ENCODE measurements around the gene TSN. TPM values are rescaled to one million over a fixed set of nuclear protein-coding genes. Genes with fewer than 3 reads are reported as not detected.

TSN gene
- total and polyA plus RNA-seq, 8 donors, result 11.0 to 63.5 (median 19.5) TPM

- DNase-seq, result peak in 1 of 2 donors; percentile 53
- intact Hi-C loops (cut with DNase I; ENCODE audit: low total_unique reads), result no loop called here
- 58 to 69% (median 60%) methylated on average over 5 of the region's 5 CpGs for WGBS, 5 donors
These were observed 35.0 kb downstream of the TSN start for GRCh38 chr2:121790276-121790956.

GRCh38 chr2:121791290-121791689, 35.8 kb downstream of the TSN start:
- H3K27ac ChIP-seq, result no peak overlapping the region
- no peak for DNase-seq
- H3K4me1 ChIP-seq, result no peaks in the 10 kb centered on the region
- no peak for TF ChIP-seq CTCF (IDR thresholded peaks at IDR 0.05)
- TF ChIP-seq POLR2A (IDR thresholded peaks at IDR 0.05), result no peak
- TF ChIP-seq EP300 (IDR thresholded peaks at IDR 0.05), result no peak
- TF ChIP-seq POLR2AphosphoS5 (IDR thresholded peaks at IDR 0.05), result no peak
- peaks cover 0 to 10% (median 7%) of the 10 kb centered on the region in 4 donors for H3K9me3 ChIP-seq
- H3K4me3 ChIP-seq, result no peak overlapping the region
- 52 to 68% (median 62%) methylated on average over 3 of the region's 3 CpGs for WGBS, 5 donors
- peaks cover 0 to 29% (median 0%) of the 10 kb centered on the region in 3 donors for H3K27me3 ChIP-seq
- intact Hi-C loops (cut with DNase I; ENCODE audit: low total_unique reads), result no loop called here
- no peaks in the 10 kb centered on the region for H3K36me3 ChIP-seq

More at GRCh38 chr2:121790276-121790956, 35.0 kb downstream of the TSN start:
- H3K4me1 ChIP-seq, result no peaks in the 10 kb centered on the region
- no peak overlapping the region for H3K27ac ChIP-seq
- TF ChIP-seq CTCF (IDR thresholded peaks at IDR 0.05), result no peak
- TF ChIP-seq POLR2AphosphoS5 (IDR thresholded peaks at IDR 0.05), result no peak
- TF ChIP-seq POLR2A (IDR thresholded peaks at IDR 0.05), result no peak
- no peak for TF ChIP-seq EP300 (IDR thresholded peaks at IDR 0.05)
- peaks cover 0 to 32% (median 0%) of the 10 kb centered on the region in 3 donors for H3K27me3 ChIP-seq
- peaks cover 0 to 10% (median 7%) of the 10 kb centered on the region in 4 donors for H3K9me3 ChIP-seq
- no peaks in the 10 kb centered on the region for H3K36me3 ChIP-seq
- no peak overlapping the region for H3K4me3 ChIP-seq

GRCh38 chr2:121791801-121792221, 36.4 kb downstream of the TSN start:
- TF ChIP-seq POLR2AphosphoS5 (IDR thresholded peaks at IDR 0.05) (no peak), POLR2A (IDR thresholded peaks at IDR 0.05) (no peak), EP300 (IDR thresholded peaks at IDR 0.05) (no peak), CTCF (IDR thresholded peaks at IDR 0.05) (no peak)
- H3K4me1 ChIP-seq, result no peaks in the 10 kb centered on the region
- peaks cover 0 to 10% (median 7%) of the 10 kb centered on the region in 4 donors for H3K9me3 ChIP-seq
- no peak overlapping the region for H3K4me3 ChIP-seq
- H3K27ac ChIP-seq, result no peak overlapping the region
- H3K27me3 ChIP-seq, result peaks cover 0 to 25% (median 0%) of the 10 kb centered on the region in 3 donors
- intact Hi-C loops (cut with DNase I; ENCODE audit: low total_unique reads), result no loop called here
- WGBS, 5 donors, result 46 to 51% (median 47%) methylated on average over 6 of the region's 6 CpGs
- H3K36me3 ChIP-seq, result no peaks in the 10 kb centered on the region
- no peak for DNase-seq

- Histone ChIP-seq H3K4me1 (no peaks in the 10 kb centered on the region), H3K9me3 (peaks cover 0 to 2% (median under 1%) of the 10 kb centered on the region in 4 donors), H3K4me3 (no peak overlapping the region), H3K27ac (no peak overlapping the region), H3K36me3 (no peaks in the 10 kb centered on the region), H3K27me3 (peaks cover 0 to 25% (median 0%) of the 10 kb centered on the region in 3 donors)
- WGBS, 5 donors, result 77 to 89% (median 86%) methylated on average over 3 of the region's 3 CpGs
- no peak for DNase-seq
- TF ChIP-seq EP300 (IDR thresholded peaks at IDR 0.05), result no peak
- no peak for TF ChIP-seq POLR2A (IDR thresholded peaks at IDR 0.05)
- no peak for TF ChIP-seq POLR2AphosphoS5 (IDR thresholded peaks at IDR 0.05)
- TF ChIP-seq CTCF (IDR thresholded peaks at IDR 0.05), result no peak
- intact Hi-C loops (cut with DNase I; ENCODE audit: low total_unique reads), result no loop called here
These were observed 38.4 kb downstream of the TSN start for GRCh38 chr2:121793816-121794215.

All from stomach (tissue), 9 donors.